HCEC 1CT (cell line): ENCODE data around the gene PDE10A.
"Not testable (repeated sequence)": the region's sequence is repeated elsewhere in the genome, so short reads cannot be mapped to it uniquely, and the experiment has no call there.

Source experiments
- DNase-seq: peaks from one replicate; pipeline ENCODE4 v3.0.0-alpha.2; 2017

Gene PDE10A

GRCh38 chr6:165618891-165619290 is 44.1 kb downstream of the PDE10A start:
- not testable (repeated sequence) for DNase-seq

GRCh38 chr6:165618241-165618640 is 44.8 kb downstream of the PDE10A start:
- DNase-seq = no peak

GRCh38 chr6:165617528-165617927 is 45.5 kb downstream of the PDE10A start:
- no peak for DNase-seq

- DNase-seq = no peak
Measured at GRCh38 chr6:165616116-165616515, 46.9 kb downstream of the PDE10A start.

- no peak for DNase-seq
Measured at GRCh38 chr6:165615636-165616035, 47.4 kb downstream of the PDE10A start.

- no peak for DNase-seq
Measured at GRCh38 chr6:165611294-165611693, 51.7 kb downstream of the PDE10A start.

GRCh38 chr6:165608577-165608976 is 54.5 kb downstream of the PDE10A start:
- DNase-seq = not testable (repeated sequence)

GRCh38 chr6:165606740-165607008 is 56.4 kb downstream of the PDE10A start:
- no peak for DNase-seq

- no peak for DNase-seq
Measured at GRCh38 chr6:165605901-165606739, 56.9 kb downstream of the PDE10A start.

- DNase-seq = no peak
Measured at GRCh38 chr6:165605182-165605875, 57.7 kb downstream of the PDE10A start.

GRCh38 chr6:165602291-165602690 is 60.8 kb downstream of the PDE10A start:
- no peak for DNase-seq

- DNase-seq = no peak
Measured at GRCh38 chr6:165600606-165601005, 62.4 kb downstream of the PDE10A start.

- no peak for DNase-seq
Measured at GRCh38 chr6:165599596-165600487, 63.2 kb downstream of the PDE10A start.

GRCh38 chr6:165599121-165599520 is 63.9 kb downstream of the PDE10A start:
- DNase-seq = no peak

GRCh38 chr6:165597821-165598220 is 65.2 kb downstream of the PDE10A start:
- no peak for DNase-seq

GRCh38 chr6:165594584-165595333 is 68.3 kb downstream of the PDE10A start:
- no peak for DNase-seq

- DNase-seq = not testable (repeated sequence)
Measured at GRCh38 chr6:165592947-165593346, 70.1 kb downstream of the PDE10A start.

GRCh38 chr6:165588515-165588914 is 74.5 kb downstream of the PDE10A start:
- DNase-seq = no peak

GRCh38 chr6:165587206-165587605 is 75.8 kb downstream of the PDE10A start:
- DNase-seq = no peak

GRCh38 chr6:165586706-165587105 is 76.3 kb downstream of the PDE10A start:
- no peak for DNase-seq

- no peak for DNase-seq
Measured at GRCh38 chr6:165585060-165585459, 78.0 kb downstream of the PDE10A start.

GRCh38 chr6:165584541-165584940 is 78.5 kb downstream of the PDE10A start:
- DNase-seq = no peak

GRCh38 chr6:165581678-165582077 is 81.4 kb downstream of the PDE10A start:
- no peak for DNase-seq
